Fibroblast of pulmonary artery (primary cell): ENCODE measurements around the gene TMEM94.

Source experiments
- DNase-seq: peaks from one replicate; pipeline ENCODE4 v3.0.0-alpha.2; 2010; ENCODE audit warnings: low read depth
- H3K4me3 ChIP-seq: replicated peaks from 2 replicates; pipeline ENCODE4 v1.5.1; 2011; ENCODE audit warnings: low read depth, mild to moderate bottlenecking, control low read depth, low read length, moderate library complexity
- CTCF ChIP-seq: IDR thresholded peaks from 2 replicates; pipeline ENCODE4 v1.5.1; 2011; ENCODE audit warnings: mild to moderate bottlenecking, control low read depth, low read length, inconsistent platforms; ENCODE audit errors: missing control alignments

The TMEM94 gene

GRCh38 chr17:75414488-75414887 lies 41.9 kb upstream of the TMEM94 start:
- no peak for TF ChIP-seq CTCF

GRCh38 chr17:75416006-75416405 lies 40.4 kb upstream of the TMEM94 start:
- no peak for TF ChIP-seq CTCF
- no peak for DNase-seq
- H3K4me3 ChIP-seq: no peak overlapping the region

More at GRCh38 chr17:75414488-75414887, 41.9 kb upstream of the TMEM94 start:
- no peak overlapping the region for H3K4me3 ChIP-seq
- DNase-seq: no peak

- no peak overlapping the region for H3K4me3 ChIP-seq
- no peak for TF ChIP-seq CTCF
- no peak for DNase-seq
Measured at GRCh38 chr17:75417054-75417580, 39.3 kb upstream of the TMEM94 start.

- no peak for DNase-seq
- no peak overlapping the region for H3K4me3 ChIP-seq
- no peak for TF ChIP-seq CTCF
Measured at GRCh38 chr17:75418531-75418930, 37.9 kb upstream of the TMEM94 start.

GRCh38 chr17:75428543-75429469 lies 27.6 kb upstream of the TMEM94 start:
- no peak for TF ChIP-seq CTCF
- H3K4me3 ChIP-seq: no peak overlapping the region
- peak; percentile 81 for DNase-seq

GRCh38 chr17:75430159-75430974 lies 26.1 kb upstream of the TMEM94 start:
- peak; percentile 1 for TF ChIP-seq CTCF
- peak; percentile 47 for DNase-seq
- H3K4me3 ChIP-seq: no peak overlapping the region
